Measurements from ENCODE around the gene NEIL3.
A peak's percentile ranks its signal among the peaks of the same experiment; 100 is the strongest.

NEIL3 gene, protein sequence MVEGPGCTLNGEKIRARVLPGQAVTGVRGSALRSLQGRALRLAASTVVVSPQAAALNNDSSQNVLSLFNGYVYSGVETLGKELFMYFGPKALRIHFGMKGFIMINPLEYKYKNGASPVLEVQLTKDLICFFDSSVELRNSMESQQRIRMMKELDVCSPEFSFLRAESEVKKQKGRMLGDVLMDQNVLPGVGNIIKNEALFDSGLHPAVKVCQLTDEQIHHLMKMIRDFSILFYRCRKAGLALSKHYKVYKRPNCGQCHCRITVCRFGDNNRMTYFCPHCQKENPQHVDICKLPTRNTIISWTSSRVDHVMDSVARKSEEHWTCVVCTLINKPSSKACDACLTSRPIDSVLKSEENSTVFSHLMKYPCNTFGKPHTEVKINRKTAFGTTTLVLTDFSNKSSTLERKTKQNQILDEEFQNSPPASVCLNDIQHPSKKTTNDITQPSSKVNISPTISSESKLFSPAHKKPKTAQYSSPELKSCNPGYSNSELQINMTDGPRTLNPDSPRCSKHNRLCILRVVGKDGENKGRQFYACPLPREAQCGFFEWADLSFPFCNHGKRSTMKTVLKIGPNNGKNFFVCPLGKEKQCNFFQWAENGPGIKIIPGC

DNA sequence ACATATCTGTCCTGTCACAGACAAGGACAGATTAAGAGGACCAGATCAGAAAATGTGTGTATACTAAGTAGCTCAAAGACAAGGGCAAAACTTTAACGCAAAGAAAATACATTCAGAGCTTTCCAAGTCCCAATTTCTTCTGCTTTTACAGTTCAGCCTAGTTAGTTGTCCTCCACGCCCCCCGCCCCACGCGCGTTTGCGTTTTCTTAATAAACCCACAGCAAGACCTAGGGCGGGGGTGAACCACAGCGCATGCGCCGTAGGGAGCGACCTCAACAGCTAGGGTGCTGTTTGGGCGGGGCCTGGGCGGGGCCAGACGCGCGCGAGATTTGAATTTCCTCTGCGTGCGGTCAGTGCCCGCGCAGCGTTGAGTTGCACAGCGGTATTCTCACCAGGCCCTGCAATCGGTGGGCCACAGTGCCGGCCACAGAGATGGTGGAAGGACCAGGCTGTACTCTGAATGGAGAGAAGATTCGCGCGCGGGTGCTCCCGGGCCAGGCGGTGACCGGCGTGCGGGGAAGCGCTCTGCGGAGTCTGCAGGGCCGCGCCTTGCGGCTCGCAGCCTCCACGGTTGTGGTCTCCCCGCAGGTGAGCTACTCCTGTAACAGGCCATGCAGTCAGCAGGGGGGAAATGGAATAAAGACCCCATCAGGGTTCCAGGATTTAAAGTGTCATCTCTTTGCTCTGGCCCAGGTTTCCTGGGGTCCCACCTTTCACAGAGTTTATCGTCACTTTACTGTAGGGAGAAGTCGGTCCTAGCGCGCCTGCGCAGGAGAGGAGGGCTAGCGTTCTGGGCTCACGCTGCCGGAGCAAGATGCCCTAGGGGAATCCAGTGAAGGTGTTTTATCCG is at the start of gene NEIL3:
TSS of gene NEIL3 (plus strand) at position 353 of the 850 bp plus-strand sequence. CDS start at position 433, 80 bp downstream.
- peak; percentile 49 for DNase-seq

DNA sequence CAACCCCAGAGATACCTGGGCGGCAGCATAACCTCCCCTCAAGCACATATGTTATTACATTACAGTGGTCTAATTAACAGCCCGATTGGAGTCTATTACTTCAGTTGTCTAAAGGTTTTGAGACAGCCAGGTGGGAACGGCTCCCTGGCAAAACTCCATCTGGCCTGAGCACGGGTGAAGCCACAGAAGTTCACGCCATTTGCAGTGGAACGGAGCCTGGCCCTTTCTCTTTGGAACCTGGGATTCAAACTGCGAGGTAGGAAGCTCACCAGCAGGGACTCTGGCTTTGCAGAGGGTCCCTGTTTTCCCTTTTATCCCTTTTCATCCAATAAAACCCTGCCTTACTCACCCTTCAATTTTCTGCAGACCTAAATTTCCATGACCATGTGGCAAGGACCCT is 45.9 kb upstream of the NEIL3 start:
- no peak for DNase-seq

DNA sequence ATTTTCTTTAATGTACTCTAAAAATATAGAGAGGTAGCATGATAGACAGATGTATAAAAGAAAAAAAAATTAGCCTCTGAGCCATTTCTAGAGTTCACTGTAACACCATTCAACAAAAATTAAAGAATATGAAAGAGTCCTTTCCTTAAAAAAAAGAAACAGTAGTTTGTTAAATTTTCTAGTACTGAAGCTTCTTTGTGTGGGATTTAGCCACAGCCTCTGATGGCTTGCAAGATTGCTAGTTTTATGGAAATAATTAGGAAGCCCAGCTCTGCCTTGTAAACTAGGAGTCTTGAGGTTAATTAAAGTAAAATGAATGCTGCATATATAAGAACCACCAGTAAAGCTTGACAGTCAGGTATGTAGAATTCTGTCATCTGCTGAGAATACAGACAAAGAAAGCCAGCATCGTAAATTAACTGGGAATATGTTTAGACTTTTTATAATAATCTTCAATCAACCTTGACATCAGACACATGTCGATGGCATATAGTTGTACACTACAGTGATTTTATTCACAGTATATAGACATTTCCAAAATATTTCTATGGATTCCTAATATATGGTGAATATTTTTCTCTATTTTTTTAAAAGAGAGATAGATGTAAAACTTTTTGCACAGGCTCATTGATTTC is 44.8 kb upstream of the NEIL3 start:
- DNase-seq, result no peak

DNA sequence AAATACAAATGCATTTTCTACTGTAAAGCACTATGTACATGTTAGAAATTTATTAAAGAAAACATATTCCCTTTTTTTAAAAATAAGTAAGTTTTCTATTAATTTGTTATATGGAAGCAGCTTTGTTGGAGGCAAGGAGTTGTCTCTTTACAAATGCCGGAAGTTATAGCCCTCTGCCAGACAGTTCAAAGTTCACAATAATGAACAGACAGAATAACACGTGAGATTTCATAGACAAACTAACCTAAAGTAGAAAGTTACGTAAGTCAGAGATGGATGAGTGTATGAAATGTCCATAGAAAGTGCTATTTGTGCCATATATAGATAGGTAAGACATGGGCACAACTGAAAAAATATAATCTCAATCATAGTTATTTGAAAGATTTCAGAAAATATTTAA is 43.9 kb upstream of the NEIL3 start:
- DNase-seq, result no peak

DNA sequence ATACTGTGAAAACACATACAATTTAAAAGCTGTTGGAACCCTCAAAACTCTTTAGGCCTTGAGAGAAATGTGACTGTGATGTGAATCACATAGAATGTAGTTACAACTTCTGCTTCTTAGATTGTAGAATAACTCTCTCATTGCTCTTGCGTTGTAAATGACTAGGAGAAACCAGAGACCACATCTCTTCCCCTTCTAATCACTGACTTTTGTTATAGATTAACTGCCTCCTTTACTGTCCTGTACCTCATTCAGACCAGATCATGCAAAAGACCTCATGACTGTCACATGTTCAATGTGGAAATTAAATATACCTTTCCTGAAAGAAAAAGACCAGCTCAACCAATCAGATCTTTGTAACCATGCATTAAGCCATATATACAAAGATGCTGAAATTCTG is 43.2 kb upstream of the NEIL3 start:
- DNase-seq, result no peak

DNA sequence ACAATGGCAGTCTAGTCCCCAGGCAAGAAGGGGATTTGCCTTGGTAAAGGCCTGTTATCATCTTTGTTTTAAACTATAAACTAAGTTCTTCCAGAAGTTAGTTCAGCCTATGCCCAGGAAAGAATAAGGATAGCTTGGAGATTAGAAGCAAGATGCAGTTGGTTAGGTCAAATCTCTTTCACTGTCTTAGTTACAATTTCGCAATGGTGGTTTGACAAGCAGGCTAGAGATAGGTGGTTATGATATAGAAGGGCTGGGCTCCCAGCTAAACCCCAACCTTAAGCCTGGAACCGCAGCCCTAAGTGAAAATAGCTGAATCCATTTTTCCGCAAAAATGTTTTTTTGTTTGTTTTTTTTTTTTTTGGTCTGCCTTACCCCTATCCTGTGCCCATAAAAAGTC is 41.8 kb upstream of the NEIL3 start:
- DNase-seq, result no peak

DNA sequence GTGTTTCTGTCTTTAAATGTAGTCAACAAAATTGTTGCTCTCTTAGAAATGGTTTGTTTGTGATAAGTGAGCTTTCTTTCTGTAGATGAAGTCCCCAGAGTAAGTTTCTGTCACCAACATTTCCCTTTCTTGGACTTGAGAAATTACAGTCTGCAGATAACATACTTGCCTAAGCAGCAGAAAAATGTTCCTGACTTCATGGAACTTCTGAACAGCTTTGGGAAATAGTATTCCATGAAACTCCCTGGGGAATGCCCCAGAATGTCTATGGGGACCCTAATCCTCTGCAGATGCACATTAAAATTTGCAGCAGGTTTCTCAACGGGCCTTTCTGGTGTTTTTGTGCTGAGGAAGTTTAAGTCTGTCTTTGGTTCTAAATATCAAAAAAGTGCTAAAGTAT is 38.6 kb upstream of the NEIL3 start:
- DNase-seq, result no peak

DNA sequence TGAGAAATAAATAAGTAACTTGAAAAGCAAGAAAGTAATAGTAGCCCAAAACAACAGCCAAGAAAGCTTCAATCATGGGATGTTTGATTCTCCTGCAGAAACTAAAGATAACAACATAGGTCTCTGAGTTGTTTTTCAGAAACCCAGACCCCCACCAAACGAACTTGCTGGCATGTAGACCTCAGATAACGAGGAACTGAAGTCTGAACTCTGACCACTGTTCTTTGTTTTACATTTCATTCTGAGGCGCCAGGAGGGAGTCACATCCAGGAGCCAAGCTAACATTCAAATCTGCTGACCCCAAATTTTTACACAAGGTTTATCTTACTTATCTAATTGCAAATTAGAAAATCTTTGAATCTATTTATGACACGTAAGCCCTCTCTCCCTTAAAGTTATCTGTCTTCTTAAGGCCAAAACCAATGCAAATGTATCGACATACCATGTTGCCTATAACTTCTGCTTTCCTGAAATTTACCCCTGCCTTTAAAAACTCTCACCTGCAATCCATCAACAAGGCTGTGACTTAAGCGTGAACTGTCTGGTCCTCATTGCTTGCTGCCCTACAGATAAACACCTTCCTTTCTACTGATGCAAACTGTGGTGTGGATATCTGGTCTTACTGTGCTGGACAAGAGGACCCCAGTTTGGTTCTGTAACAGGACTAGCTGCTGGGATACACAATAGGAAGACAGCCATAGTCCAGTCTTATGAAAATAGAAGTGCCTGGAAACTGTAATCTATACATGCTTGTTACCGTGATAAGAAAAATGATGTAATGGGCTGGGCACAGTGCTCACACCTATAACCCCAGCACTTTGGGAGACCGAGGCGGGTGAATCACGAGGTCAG is 37.5 kb upstream of the NEIL3 start:
- DNase-seq, result no peak

DNA sequence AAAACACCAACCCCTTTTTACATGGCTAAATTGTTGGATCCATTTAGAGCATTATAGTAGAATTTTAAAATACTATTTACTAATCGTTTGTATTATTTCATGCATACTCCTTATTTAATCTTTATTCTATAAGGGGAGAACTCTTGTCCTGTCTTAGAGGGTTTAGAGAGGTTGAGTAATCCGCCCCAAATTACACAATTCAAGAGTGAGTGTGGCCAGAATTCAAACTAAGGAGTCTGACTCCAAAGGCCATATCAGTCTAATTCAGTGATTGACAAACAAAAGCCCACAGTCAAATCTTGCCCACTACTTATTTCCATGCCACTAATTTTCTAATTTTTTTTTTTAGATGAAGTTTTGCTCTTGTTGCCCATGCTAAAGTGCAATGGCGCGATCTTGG is 33.7 kb upstream of the NEIL3 start:
- no peak for DNase-seq

DNA sequence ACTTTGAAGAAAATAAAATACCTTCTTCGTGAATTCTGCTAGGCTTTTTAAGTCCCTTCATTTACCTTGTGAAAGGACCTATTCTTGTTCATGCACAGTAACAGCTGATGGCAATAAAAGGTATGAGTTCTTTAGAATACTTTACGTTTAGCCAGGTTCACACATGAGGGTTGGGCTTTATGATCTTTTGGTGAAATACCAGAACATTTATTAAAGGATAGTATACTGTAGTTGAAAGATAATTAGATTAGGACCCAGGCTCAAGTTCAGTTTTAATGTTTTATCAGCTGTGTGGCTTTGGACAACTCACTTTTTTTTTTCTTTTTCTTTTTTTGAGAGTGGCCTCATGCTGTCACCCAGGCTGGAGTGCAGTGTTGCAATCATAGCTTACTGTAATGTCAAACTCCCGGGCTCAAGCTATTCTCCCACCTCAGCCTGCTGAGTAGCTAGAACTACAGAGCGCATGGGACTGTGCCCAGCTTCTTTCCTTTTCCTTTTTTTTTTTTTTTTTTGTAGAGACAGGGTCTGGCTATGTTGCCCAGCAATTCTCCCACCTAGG is 28.2 kb upstream of the NEIL3 start:
- no peak for DNase-seq

DNA sequence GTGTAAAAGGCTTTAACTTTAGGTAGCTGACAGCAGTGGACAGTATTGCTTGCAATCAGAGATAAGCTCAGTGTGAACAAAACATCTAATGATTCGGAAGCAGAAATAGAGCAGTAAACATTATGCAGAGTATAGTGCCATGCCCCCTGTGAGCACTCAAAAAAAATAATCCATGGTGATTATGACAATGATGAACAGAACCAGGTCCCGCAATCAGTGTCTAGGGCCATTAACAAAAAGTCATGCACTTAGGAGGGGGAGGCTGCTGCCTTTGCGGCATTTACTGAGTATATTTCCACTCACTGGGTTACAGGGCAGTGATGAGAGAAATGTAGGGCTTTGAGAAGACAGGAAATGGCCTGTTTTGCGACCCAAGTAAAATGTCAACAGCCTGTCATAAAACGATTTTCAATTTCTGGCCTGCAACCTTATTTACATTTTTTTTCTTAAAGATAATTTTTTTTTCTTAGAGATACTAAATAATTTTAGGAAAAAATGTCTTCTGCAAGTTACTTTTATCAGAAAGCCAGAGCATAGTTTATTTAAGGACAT is 27.3 kb upstream of the NEIL3 start:
- no peak for DNase-seq

DNA sequence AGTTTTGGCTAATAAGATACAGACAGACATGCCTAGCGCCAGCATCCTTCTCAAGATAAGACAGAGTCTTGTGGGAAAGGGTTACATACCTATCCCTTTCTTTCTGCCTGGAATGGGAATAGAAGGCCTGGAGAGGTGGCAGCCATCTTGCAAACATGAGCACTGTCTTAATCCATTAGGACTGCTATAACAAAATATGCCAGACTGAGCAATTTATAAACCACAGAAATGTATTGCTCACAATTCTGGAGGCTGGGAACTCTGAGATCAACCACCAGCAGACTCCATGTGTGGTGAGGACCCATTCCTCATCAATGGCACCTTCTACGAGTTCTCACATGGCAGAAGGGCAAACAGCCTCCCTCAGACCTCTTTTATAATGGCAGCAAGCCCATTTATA is 26.5 kb upstream of the NEIL3 start:
- no peak for DNase-seq

DNA sequence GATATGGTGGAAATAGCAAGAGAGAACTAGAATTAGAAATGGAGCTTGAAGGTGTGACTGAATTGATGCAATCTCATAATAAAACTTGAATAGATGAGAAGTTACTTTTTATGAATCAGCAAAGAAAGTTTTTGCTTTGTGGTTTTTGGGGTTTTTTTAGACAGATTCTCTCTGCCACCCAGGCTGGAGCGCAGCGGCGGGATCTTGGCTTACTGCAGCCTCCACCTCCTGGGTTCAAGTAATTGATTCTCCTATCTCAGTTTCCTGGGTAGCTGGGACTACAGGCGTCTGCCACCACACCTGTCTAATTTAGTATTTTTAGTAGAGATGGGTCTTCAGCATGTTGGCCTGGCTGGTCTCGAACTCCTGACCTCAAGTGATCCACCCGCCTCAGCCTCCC is 23.7 kb upstream of the NEIL3 start:
- DNase-seq, result no peak

DNA sequence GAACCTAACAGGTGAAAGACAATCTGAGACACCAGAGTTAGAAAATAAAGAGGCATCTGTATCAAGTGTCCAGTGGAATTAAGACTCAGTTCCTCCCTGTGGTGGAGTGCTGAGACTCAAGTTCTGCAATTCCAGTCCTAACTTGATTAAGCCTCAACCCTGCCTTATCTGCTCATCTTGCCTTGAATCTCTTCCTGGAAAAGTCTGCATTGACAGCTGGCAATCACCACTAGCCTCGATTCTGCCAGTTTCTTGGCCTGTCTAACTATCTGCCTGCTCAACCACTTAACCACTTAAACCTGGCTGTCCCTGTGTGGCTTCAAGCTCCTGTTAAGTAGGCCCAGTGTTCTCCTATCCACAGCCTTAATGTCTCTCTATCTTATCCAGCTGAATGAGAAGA is 22.4 kb upstream of the NEIL3 start:
- no peak for DNase-seq

DNA sequence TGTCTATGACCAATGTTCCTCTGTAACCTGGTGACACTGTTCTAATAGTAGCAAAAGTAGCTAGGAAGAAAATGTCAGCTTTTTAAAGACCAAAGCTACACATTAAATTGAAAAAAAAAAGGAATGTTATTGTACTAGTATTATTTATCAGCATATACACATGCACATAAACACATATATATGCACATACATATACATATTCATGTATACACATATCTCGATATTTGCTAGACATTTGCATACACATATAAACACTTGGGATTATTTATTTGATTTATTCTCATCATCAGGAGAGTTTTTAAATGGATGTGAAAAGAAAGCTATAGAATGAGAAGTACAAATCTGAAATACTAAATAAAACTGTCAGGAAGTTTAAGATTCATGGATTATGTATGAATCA is 21.3 kb upstream of the NEIL3 start:
- no peak for DNase-seq

DNA sequence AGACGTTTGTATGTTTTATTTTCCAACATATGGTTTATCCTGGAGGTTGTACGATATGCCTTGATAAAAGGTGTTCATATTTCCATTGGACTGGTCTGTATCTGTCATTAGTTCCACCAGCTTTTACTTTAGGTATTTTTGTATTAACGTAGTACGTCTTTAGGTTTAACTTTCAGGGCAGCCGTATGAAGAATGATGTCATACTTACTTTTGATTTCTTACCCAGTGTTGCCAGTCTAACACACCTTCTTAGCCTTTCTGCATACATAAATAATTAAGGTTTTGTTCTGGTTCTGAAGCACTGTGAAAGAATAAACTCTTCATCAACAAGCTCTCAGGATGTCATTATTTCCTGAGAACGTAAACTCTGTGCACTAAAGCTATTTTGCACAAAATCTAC is 18.9 kb upstream of the NEIL3 start:
- no peak for DNase-seq

DNA sequence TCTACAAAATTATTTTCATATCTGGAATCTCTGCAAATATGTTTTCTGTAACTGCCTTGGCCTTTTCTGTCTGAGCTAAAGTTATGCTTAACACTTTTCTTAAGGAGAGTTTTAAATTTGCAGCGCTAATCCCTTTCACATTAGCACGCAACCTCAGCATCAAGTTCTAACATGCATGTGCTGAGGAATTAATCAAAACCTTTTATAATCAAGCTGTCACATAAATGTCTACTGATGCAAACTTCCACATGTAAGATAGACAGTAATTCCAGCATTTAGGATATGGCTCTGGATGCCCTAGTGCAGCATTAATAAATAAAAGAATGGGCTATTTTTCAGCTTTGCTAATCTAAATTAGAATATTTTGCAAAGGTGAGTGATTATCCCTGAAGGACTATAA is 17.5 kb upstream of the NEIL3 start:
- no peak for DNase-seq

DNA sequence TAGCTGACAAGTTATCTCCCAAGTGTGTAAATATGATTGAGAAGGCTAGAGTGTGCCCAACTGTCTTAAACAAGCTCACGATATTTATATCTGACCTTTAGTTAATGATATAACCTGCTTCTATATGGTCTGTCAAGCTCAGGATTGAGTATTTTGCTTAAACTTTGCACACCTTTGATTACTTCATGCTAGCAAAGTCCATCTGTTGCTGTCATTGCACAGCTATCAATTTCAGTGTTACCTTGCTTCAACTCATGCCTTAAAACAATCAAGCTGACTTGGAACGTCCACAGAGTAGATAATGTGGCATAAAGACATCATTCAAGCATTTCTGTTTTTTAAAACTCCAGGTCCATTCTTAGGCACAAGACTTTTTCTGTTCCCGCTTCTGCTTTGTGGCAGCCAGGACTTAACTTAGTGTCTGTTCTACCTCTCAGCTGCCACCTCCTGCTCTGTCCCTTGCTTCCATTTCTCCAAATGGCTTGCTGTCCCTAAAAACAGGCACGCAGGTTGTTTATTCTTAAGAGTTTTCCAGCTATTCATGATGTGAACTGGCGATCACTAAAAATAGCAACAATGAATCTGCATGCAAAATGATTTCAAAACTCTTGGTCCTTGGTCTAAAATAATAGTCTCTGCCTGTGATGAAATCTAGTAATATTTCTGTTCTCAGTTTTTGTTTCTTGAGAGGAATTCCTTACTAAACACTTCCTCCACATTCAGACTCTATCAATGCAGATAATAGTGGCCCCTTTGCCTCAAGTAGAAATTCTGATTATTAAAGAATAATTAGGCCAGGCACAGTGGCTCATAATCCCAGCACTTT is 16.3 kb upstream of the NEIL3 start:
- DNase-seq, result no peak

DNA sequence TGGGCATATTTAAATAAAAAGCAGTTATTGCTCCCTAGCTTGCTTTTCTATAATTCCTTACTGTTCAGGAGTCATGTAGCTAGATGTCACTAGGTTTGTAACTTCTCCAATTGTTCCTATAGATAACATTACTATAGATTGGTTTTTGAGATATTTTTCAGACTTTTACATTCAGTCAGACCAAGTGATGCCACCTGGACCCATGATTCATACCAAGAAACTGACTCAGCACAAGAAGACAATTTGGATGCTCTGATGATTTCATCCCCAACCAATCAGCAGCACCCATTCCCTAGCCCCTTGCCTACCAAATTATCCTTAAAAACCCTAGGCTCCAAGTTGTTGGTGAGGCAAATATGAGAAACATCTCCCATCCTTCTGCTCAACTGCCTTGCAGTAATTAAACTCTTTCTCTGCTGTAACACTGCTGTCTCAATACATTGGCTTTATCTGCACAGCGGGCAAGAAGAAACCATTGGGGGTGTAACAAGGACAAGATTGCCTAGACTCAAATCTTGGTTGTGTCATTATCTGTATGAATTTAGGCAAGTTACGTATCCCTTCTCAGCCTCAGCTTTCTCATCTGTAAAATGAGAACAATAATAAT is 11.8 kb upstream of the NEIL3 start:
- DNase-seq, result no peak

DNA sequence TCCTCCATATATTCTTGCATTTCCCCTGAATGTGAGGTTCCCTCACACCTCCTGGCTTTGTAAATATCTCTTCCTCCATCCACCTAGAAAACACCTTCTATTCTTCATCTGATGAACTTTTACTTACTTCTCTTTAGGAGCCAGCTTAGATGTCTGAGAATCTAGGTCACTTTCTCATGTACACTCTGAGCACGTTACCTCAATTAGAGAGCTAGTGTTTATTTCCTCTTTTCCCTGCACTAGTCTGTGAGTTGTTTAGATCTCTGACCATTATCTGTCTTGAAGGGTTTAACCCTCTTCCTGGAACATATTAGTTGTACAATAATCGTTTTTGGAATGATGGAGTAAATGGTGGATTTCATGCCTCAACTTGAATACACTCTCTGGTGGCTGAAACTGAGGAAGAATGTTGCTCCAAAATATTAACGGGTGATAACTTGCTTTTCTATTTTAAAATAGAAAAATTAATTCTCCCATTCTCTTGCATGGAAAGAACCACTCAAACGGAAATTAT is 8.5 kb upstream of the NEIL3 start:
- no peak for DNase-seq
